PC-9 (cell line): Measurements from ENCODE around the gene GORASP2. TPM values are rescaled to one million over a fixed set of nuclear protein-coding genes. Genes with fewer than 3 reads are reported as not detected.
A peak's percentile ranks its signal among the peaks of the same experiment; 100 is the strongest.

Experiments used
- BruUV-seq: library from RNA; stranded (reverse); fragments of 400-500 nt; replicated peaks from 2 replicates; lab custom pipeline; 2021; lab: Mats Ljungman, UMichigan
- CTCF ChIA-PET: fragments of 300-600 bp; sonication (Branson Sonifier 250); formaldehyde crosslinking; loops from one replicate; lab custom pipeline; 2022; ENCODE audit warnings: antibody characterized with exemption; lab: Charles Lee
- POLR2A ChIA-PET: fragments of 300-600 bp; sonication (Branson Sonifier 250); formaldehyde crosslinking; loops from one replicate; lab custom pipeline; 2022; ENCODE audit warnings: antibody characterized with exemption; ENCODE audit not compliant: unreplicated experiment; lab: Charles Lee
- DNase-seq, 2 experiments: peaks; one replicate each; pipeline versions ENCODE4 v3.0.0 to v3.0.0-alpha.2; 2015 to 2022; ENCODE audit warnings: mixed read lengths in 1 of 2
- H2AFZ ChIP-seq: fragments of 200-600 bp; sonication (generic); 2 replicates; pipeline ENCODE4 v1.8.1; 2017; ENCODE audit warnings: antibody characterized with exemption
- H3F3A ChIP-seq: fragments of 200-600 bp; sonication (generic); 2 replicates; pipeline ENCODE4 v1.8.1; 2017; ENCODE audit warnings: antibody characterized with exemption, mild to moderate bottlenecking, low read depth; ENCODE audit not compliant: insufficient read depth
- H3K27ac ChIP-seq: fragments of 200-600 bp; sonication (generic); 2 replicates; pipeline ENCODE4 v1.6.1; 2016; ENCODE audit warnings: mixed run types
- H3K27me3 ChIP-seq: fragments of 200-600 bp; sonication (generic); 2 replicates; pipeline ENCODE4 v1.6.1; 2016; ENCODE audit warnings: low read depth, mixed run types; ENCODE audit not compliant: insufficient read depth
- H3K36me3 ChIP-seq: fragments of 200-600 bp; sonication (generic); 2 replicates; pipeline ENCODE4 v1.6.1; 2016; ENCODE audit warnings: low read depth, mixed run types
- H3K4me1 ChIP-seq: fragments of 200-600 bp; sonication (generic); replicated peaks from 2 replicates; pipeline ENCODE4 v1.6.1; 2016; ENCODE audit warnings: mixed run types; ENCODE audit not compliant: insufficient read depth
- H3K4me2 ChIP-seq: fragments of 200-600 bp; sonication (generic); 2 replicates; pipeline ENCODE4 v1.6.1; 2017; ENCODE audit warnings: mixed run types
- H3K4me3 ChIP-seq: fragments of 200-600 bp; sonication (generic); 2 replicates; pipeline ENCODE4 v1.6.1; 2016; ENCODE audit warnings: mixed run types
- H3K79me2 ChIP-seq: fragments of 200-600 bp; sonication (generic); 2 replicates; pipeline ENCODE4 v1.6.1; 2017; ENCODE audit warnings: low read depth, mixed run types
- H3K9me2 ChIP-seq: fragments of 200-600 bp; sonication (generic); 2 replicates; pipeline ENCODE4 v1.8.1; 2017; ENCODE audit warnings: mild to moderate bottlenecking; ENCODE audit not compliant: insufficient read depth
- H3K9me3 ChIP-seq: fragments of 200-600 bp; sonication (generic); 2 replicates; pipeline ENCODE4 v1.8.1; 2016; ENCODE audit warnings: low read depth; ENCODE audit not compliant: insufficient read depth
- H4K20me1 ChIP-seq: fragments of 200-600 bp; sonication (generic); 2 replicates; pipeline ENCODE4 v1.8.1; 2017; ENCODE audit not compliant: insufficient read depth
- EZH2 ChIP-seq: fragments of 200-600 bp; sonication (generic); IDR thresholded peaks from 2 replicates; pipeline ENCODE4 v1.8.0; 2017; ENCODE audit warnings: antibody characterized with exemption, low read depth
- intact Hi-C: fragments of 100-400 bp; cut with micrococcal nuclease; formaldehyde crosslinking; loops from one replicate; pipeline ENCODE4 v1.10.0; 2022; ENCODE audit not compliant: unreplicated experiment
- total RNA-seq: library from RNA; stranded (reverse); gene quantifications from 2 replicates; pipeline ENCODE4 v1.2.3, GENCODE V29; 2021
- TF ChIP-seq, protein P1 (sequence below): fragments of 200-600 bp; sonication (generic); conservative IDR thresholded peaks from 2 replicates; pipeline ENCODE4 v1.6.1; 2017; ENCODE audit warnings: mixed run types, antibody characterized with exemption, mild to moderate bottlenecking, moderate library complexity

The GORASP2 gene
- total RNA-seq, 1 experiment from 2014 or later, result 110 TPM

DNA sequence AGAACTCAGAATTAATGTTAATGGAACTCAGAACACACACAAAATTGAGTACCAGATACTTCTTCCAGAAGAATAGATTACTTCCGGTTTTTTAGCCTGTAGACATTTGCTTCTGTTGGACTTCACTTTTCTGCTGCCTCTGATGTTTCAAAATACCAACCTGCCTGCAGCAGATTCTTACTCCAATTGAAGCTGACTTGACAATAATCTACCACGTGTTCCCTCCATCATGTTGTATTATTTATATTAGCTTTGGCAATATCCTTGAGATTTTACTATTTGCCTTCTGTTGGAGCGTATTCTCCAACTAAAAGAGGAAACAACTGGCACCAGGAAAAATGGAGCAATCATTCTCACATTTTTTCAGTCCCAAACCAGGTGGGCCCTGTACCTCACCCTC is 3.1 kb upstream of the GORASP2 start:
- intact Hi-C loops, result loop anchor here (5.0 kb wide), 1 partner anchor 761 kb away; the partner anchor contains the start of gene DYNC1I2
- no peaks in the 10 kb centered on the region for H3K36me3 ChIP-seq
- peaks cover 26% of the 10 kb centered on the region for H3F3A ChIP-seq
- CTCF ChIA-PET, result interaction anchor here (0.6 kb wide), 1 partner anchor 600 kb away, joined by 3 read pairs; no protein-coding TSS in a partner anchor
- H3K79me2 ChIP-seq, result peaks cover 31% of the 10 kb centered on the region
- DNase-seq, result no peak
- H3K27ac ChIP-seq, result no peak overlapping the region
- POLR2A ChIA-PET, result no interaction called here
- H3K9me3 ChIP-seq, result peaks cover 12% of the 10 kb centered on the region
- no peaks in the 10 kb centered on the region for H3K27me3 ChIP-seq
- H3K9me2 ChIP-seq, result no peaks in the 10 kb centered on the region
- TF ChIP-seq, protein P1, sequence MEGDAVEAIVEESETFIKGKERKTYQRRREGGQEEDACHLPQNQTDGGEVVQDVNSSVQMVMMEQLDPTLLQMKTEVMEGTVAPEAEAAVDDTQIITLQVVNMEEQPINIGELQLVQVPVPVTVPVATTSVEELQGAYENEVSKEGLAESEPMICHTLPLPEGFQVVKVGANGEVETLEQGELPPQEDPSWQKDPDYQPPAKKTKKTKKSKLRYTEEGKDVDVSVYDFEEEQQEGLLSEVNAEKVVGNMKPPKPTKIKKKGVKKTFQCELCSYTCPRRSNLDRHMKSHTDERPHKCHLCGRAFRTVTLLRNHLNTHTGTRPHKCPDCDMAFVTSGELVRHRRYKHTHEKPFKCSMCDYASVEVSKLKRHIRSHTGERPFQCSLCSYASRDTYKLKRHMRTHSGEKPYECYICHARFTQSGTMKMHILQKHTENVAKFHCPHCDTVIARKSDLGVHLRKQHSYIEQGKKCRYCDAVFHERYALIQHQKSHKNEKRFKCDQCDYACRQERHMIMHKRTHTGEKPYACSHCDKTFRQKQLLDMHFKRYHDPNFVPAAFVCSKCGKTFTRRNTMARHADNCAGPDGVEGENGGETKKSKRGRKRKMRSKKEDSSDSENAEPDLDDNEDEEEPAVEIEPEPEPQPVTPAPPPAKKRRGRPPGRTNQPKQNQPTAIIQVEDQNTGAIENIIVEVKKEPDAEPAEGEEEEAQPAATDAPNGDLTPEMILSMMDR, result no peak
- TF ChIP-seq EZH2, result no peak
- peaks cover 7% of the 10 kb centered on the region for H4K20me1 ChIP-seq
- no TSS peak for BruUV-seq
- no peak overlapping the region for H3K4me2 ChIP-seq
- H3K4me1 ChIP-seq, result peaks cover 12% of the 10 kb centered on the region
- H2AFZ ChIP-seq, result no peak overlapping the region
- no peak overlapping the region for H3K4me3 ChIP-seq

DNA sequence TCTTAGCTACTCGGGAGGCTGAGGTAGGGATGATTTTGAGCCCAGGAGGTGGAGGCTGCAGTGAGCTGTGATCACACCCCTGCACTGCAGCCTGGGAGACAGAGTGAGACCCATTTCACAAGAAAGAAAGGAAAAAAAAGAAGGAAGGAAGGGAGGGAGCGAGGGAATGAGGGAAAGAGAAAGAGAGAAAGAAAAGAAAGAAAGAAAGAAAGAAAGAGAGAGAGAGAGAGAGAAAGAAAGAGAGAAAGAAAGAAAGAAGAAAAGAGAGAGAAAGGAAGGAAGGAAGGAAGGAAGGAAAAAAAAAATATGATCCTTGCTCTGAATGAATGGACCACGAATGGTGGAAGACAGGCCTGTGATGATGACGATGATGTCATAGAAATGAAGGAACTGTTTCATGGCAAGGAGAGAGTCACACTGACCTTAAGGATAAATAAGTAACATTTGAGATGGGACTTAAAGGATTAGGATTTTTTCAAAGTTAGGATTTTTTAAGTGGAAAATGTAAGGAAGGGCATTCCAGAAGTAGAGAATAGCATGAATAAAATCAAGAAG is 2.2 kb upstream of the GORASP2 start:
- peaks cover 12% of the 10 kb centered on the region for H3K9me3 ChIP-seq
- TF ChIP-seq EZH2, result no peak
- TF ChIP-seq, protein P1, result no peak
- intact Hi-C loops, result loop anchor here (5.0 kb wide), 1 partner anchor 760 kb away; the partner anchor contains the start of gene DYNC1I2
- no peak for DNase-seq
- H3K4me2 ChIP-seq, result no peak overlapping the region
- no peak overlapping the region for H3K4me3 ChIP-seq
- peaks cover 16% of the 10 kb centered on the region for H4K20me1 ChIP-seq
- no peak overlapping the region for H3K27ac ChIP-seq
- H3F3A ChIP-seq, result peaks cover 30% of the 10 kb centered on the region
- H3K27me3 ChIP-seq, result no peaks in the 10 kb centered on the region
- BruUV-seq, result no TSS peak
- ChIA-PET CTCF (no interaction called here), POLR2A (no interaction called here)
- H3K9me2 ChIP-seq, result no peaks in the 10 kb centered on the region
- peaks cover 40% of the 10 kb centered on the region for H3K79me2 ChIP-seq
- H3K36me3 ChIP-seq, result no peaks in the 10 kb centered on the region
- H3K4me1 ChIP-seq, result peaks cover 20% of the 10 kb centered on the region
- no peak overlapping the region for H2AFZ ChIP-seq

DNA sequence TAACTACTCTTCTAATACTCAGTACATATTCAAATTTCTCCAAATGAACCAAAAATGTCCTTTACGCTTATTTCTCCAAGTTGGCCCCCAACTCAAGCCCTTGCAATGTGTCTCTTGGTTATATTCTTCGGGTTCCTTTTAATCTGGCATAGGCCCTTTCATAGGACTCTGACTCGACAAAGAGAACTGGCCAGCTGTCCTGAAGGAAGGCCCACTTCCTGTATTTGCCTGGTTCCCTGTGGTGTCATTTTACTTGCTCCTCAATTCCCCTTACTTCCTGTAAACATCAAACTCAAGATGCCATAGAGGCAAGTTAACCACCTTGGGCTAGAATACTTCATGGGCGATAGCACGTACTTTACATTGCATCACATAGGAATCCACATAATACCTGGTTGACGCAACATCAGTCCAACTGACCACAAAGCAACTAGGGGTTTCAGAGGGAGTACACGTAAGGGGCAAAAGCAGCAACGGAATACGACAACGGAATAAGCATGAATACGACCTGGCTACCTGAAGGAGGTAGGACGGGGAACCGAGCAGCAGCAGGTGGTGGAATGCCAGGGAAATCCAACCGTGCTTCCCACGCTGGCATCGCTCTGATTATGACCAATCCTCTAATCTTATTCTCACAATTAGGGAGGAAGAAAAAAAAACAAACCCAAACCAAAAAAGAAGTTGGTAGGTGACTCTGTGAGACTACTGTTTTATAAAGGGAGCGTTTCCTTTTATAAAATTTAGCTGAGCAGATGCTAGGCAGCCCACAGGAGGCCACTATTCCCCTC is 823 bp upstream of the GORASP2 start:
- peak overlapping the region; percentile 78 for H2AFZ ChIP-seq
- peaks cover 54% of the 10 kb centered on the region for H3K79me2 ChIP-seq
- H3K27ac ChIP-seq, result peak overlapping the region; percentile 89
- BruUV-seq, result TSS peak; percentile 84
- DNase-seq, result peak in 1 of 2 experiments; percentile 86
- H3F3A ChIP-seq, result peaks cover 32% of the 10 kb centered on the region
- ChIA-PET POLR2A (interaction anchor here (0.5 to 0.7 kb wide), 2 partner anchors 189 to 233 kb away, joined by 3 to 8 read pairs; no protein-coding TSS in a partner anchor), CTCF (interaction anchor here (0.5 to 1.8 kb wide), 3 partner anchors 143 to 666 kb away, joined by 3 to 8 read pairs (median 3); no protein-coding TSS in a partner anchor)
- TF ChIP-seq, protein P1, result no peak
- TF ChIP-seq EZH2, result no peak
- H3K4me2 ChIP-seq, result peak overlapping the region; percentile 82
- peaks cover 9% of the 10 kb centered on the region; the same call in 1 of the 2 replicates for H3K36me3 ChIP-seq
- no peaks in the 10 kb centered on the region for H3K9me2 ChIP-seq
- intact Hi-C loops, result loop anchor here (2.0 to 5.0 kb wide), 6 partner anchors 45 to 1175 kb away; partner anchors contain the start of genes CYBRD1, DLX2, DYNC1I2 and GAD1
- H3K4me1 ChIP-seq, result peaks cover 29% of the 10 kb centered on the region
- peaks cover 12% of the 10 kb centered on the region for H3K9me3 ChIP-seq
- peaks cover 30% of the 10 kb centered on the region for H4K20me1 ChIP-seq
- H3K4me3 ChIP-seq, result peak overlapping the region; percentile 94
- no peaks in the 10 kb centered on the region for H3K27me3 ChIP-seq
